AG04449 (cell line): Measurements from ENCODE around the gene RNF115.

Source experiments
- CTCF ChIA-PET: fragments of 350-600 bp; formaldehyde crosslinking; extraction: SDS; loops from one replicate; lab custom pipeline; 2021; ENCODE audit warnings: antibody characterized with exemption; lab: Yijun Ruan, JAX
- POLR2A ChIA-PET: fragments of 400-600, 350-600 bp; formaldehyde crosslinking; extraction: SDS; loops from one replicate; lab custom pipeline; 2020; ENCODE audit warnings: antibody characterized with exemption, inconsistent platforms; lab: Yijun Ruan, JAX
- DNase-seq: peaks from one replicate; pipeline ENCODE4 v3.0.0-alpha.2; 2010; ENCODE audit warnings: low read depth, low spot score
- H3K4me3 ChIP-seq: 2 replicates; pipeline ENCODE4 v1.5.1; 2011; ENCODE audit warnings: low read depth, mild to moderate bottlenecking, control low read depth, low read length
- CTCF ChIP-seq: IDR thresholded peaks from one replicate; pipeline ENCODE4 v1.5.1; 2011; ENCODE audit warnings: mild to moderate bottlenecking, moderate library complexity, low read length, control low read depth, inconsistent platforms; ENCODE audit not compliant: insufficient read depth; ENCODE audit errors: missing control alignments

RNF115 gene

GRCh38 chr1:145705622-145706021, 118.3 kb downstream of the RNF115 start:
- no peak for DNase-seq
- no peak overlapping the region for H3K4me3 ChIP-seq
- ChIA-PET CTCF (interaction anchor here (2.5 to 4.4 kb wide), 2 partner anchors 11 to 15 kb away, joined by 10 to 42 read pairs; partner anchors contain the start of gene CD160), POLR2A (no interaction called here)
- no peak for TF ChIP-seq CTCF

GRCh38 chr1:145702826-145703225, 121.1 kb downstream of the RNF115 start:
- CTCF ChIA-PET: interaction anchor here (1.4 to 4.4 kb wide), 2 partner anchors 14 to 18 kb away, joined by 3 to 42 read pairs; partner anchors contain the start of gene CD160
- no peak for TF ChIP-seq CTCF
- POLR2A ChIA-PET: no interaction called here
- DNase-seq: no peak
- H3K4me3 ChIP-seq: no peak overlapping the region

GRCh38 chr1:145702052-145702451, 121.8 kb downstream of the RNF115 start:
- no peak overlapping the region for H3K4me3 ChIP-seq
- DNase-seq: no peak
- CTCF ChIA-PET: interaction anchor here (4.4 kb wide), 1 partner anchor 19 kb away, joined by 42 read pairs; the partner anchor contains the start of gene CD160
- TF ChIP-seq CTCF: no peak
- POLR2A ChIA-PET: no interaction called here

GRCh38 chr1:145701306-145701862, 122.5 kb downstream of the RNF115 start:
- ChIA-PET POLR2A (no interaction called here), CTCF (no interaction called here)
- no peak for DNase-seq
- no peak for TF ChIP-seq CTCF
- H3K4me3 ChIP-seq: no peak overlapping the region

- no peak for DNase-seq
- ChIA-PET CTCF (interaction anchor here (1.5 kb wide), 1 partner anchor 24 kb away, joined by 6 read pairs; no protein-coding TSS in a partner anchor), POLR2A (no interaction called here)
- no peak for TF ChIP-seq CTCF
- no peak overlapping the region for H3K4me3 ChIP-seq
Observed at GRCh38 chr1:145696630-145696960, 127.3 kb downstream of the RNF115 start.

- TF ChIP-seq CTCF: no peak
- H3K4me3 ChIP-seq: no peak overlapping the region
- POLR2A ChIA-PET: no interaction called here
- CTCF ChIA-PET: interaction anchor here (1.5 kb wide), 1 partner anchor 24 kb away, joined by 6 read pairs; no protein-coding TSS in a partner anchor
- no peak for DNase-seq
Observed at GRCh38 chr1:145695821-145696629, 127.9 kb downstream of the RNF115 start.
